GM18526 (cell line): ENCODE measurements around the gene FGF1.

ENCODE experiments used
- POLR2A ChIP-seq: IDR thresholded peaks from 3 replicates; pipeline ENCODE4 v1.6.1; 2011; ENCODE audit not compliant: insufficient read length; ENCODE audit errors: extremely low read depth

Gene FGF1

DNA sequence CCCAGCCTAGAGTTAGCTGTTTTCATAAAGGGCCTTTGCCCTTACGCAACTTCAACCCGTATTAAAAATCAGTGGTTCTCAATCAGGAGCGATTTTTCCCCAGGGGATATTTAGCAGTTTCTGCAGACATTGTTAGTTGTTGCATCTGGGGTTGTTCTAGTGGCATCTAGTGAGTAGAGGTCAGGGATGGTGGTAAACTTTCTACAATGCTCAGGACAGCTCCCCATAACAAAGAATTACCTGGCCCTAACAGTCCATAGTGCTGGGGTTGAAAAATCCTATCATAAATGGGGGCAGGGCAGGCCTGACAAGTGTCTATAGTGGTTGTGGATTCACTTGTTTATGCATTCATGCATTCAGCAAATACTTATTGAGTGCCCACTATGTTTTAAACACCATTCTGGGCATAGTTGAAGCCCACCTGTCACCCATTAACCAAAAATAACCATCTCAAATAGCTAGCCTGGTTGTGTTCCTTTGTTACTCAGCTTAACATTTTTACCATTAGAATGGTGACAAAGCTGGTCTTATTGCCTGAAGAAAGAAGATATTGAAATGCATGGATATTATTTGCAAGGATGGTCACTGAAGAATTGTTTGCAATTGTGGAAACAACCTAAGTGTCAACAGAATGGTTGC lies 15.9 kb upstream of the FGF1 start:
- TF ChIP-seq POLR2A = no peak

DNA sequence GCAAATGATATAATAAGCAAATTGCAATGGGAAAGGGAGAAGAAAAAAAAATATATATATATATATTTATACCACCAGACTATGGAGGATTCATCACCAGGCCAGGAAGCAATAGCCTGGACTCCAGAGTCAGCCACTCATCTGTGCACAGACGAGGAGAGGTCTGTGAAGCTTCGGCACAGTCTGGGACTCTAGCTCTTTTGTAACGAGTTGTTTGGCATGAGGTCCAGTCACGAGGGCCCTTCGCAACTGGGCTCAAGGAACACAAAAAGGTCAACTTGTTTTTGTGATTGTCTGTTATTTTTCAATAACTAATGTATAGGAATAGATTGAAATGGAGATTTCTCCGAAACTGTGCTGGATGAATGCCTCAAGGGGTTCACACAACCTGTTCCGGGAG lies 14.7 kb upstream of the FGF1 start:
- no peak for TF ChIP-seq POLR2A

DNA sequence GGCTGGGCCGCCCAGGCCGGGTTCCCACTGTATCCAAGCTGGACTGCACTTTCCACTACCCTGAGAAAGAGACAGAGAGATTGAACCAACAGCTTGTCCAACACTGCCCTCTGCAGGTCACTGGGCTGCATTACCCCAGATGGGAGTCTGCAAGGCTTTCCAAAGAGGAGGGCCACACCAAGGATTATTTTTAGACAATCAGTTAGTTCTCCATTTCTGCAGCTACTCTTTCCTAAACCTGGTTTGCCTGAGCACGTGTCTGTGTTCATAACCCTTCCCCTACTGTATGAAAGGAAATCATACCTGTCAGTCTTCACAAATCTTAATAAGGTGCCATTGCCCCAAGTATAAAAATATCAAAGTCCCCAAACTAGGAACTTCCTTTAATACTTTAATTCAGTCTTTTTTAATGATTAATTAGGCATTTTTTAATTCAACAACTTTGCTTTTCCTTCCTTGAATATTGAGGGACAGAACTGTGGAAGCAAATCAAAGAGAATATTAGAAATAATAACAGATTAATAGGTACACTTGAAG lies 13.4 kb upstream of the FGF1 start:
- no peak for TF ChIP-seq POLR2A

DNA sequence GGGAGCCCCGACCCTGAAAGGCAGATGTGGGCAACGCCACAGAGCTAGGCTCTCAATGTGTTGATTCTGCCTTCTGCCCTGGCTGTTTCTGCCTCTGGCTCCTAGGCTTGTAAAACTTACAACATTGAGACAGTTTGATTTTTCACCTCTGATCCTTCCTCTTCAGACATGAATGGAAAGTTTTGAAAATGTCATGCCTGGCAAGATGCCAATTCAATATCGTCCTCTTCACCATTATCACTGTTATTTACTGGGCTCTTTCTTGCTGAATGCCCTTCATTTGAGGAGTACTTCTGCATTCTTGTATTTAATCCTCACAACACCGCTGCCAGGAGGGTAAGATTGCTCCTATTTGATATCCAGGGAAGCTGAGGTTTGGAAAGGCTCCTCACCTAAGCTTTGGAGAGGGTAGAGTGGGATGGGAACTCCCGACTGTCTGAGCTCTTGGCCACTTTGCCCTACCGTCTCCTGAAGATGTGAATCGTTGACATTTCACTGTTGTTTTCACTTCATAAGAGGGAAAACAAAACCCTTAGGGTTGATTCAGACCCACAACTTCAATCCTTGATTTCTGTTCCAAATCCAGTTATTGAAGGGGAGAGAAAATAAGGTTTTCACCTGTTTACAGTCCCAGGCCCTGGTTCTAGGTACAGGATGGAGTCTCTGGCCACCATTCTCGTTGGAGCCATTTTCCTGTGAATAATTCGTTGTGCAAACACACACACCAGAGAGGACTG lies 12.7 kb upstream of the FGF1 start:
- TF ChIP-seq POLR2A = no peak

DNA sequence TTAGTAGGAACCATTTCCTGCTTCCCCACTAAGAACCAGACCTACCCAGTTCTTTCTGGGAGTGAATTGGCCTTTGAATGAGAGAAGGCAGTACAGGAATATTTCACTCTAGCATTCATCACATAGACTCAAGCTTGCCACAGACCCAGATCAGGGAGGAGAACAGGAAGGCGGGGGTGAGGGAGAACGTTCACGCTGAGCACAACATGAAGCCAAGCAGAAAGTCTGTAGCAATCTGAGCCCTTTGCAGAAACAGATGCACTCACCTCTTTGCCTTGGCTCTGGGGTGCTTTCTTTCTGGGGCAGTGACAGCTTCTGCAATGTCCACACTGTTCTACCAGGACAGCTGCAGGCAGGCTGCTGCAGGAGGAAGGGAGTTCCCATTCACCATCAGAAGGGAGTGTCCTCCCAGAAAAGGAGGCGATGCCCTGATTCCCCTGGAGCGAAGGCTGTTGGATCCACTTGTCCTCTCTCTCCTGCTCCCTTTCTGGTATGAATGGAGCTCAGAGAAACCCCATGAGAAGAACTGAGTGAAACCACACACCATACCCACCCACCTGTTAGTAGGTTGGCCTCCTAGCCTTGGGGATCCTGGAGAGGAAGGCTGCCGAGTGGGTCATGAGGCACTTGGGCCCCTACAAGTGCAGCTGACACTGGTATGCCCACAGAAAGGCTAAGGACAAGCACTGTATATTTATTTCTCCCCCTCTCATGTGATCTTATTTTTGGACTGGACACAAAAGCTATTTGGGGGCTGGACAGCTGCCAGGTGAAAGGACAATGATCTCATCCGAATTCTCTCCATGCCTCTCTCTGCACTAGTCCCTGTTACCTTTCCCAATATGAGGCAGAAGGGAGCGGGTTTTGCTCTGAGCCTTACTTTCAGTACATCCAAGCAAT lies 11.7 kb upstream of the FGF1 start:
- TF ChIP-seq POLR2A = no peak

DNA sequence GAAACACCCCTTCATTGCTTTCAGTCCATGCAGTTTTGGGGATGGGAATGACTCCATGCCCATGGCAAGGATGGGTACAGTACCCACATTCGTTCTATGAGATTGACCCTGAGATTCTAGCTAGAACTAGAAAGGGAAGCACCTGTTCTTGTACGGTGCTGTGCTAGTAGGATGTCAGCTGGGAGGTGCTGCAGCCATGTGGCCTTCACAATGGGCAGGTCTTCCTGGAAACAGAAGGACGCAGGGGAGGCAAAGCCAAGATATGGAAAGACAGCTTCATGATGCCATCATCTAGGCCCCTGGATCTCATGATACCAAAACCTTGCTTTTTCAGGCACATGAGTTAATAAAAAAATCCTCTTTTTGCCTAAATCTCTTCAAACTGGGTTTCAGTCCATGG lies 10.5 kb upstream of the FGF1 start:
- no peak for TF ChIP-seq POLR2A

DNA sequence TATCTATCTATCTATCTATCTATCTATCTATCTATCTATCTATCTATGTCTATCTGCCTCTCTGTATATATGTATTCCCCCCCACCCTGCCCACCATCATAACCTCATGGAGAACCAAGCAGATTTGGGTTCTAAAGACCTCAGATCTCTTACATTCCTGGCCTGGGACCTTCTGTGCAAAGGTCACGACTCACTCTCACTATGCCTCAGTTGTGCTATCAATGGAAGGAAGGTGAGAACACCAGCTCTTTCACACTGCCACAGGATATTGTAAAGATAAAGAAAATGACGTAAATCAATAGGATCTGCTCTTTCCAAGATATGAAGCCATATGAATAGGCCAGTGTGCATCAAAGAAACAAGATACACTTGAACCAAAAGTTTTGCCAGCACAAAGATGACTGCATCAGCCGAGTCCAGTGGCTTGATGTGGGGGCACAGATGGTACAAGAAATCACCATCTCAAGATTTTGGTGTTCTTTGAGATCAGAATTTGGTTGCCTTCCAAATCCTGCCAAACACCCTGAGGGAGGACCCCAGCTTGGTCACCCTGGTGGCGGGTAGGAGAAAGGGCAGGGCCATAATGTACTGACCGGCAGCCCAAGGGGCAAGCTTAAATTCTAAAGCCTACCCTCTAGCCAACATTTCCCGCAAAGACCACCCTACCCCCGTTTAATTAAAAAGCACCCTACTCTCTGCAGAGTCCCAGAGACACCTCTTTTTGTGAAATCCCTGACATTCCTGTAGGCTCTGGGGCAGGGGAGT lies 8.4 kb upstream of the FGF1 start:
- TF ChIP-seq POLR2A = no peak

DNA sequence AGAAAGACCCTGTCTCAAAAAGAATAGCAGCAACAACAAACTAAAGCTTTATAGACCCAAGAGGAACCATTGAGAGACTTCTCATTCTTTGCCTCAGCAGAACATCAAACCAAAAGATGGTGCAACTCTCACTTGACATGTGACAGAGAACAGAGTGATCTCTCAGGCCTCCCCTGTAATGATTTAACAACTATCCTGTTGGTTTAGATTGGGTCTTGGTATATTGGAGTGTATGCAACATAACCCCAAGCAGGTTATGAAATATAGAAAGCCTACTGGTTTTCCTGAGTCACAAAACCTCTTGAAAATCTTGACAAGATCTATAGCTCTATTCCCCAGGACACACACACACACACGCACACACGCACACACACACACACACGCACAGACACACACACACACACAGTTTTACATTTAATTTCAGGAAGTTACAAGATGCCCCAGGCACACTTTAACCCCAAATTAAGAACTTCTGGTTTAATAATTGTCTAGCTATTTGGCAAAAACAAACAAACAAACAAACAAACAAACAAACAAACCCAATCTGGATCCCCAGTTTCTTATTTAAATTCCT lies 6.5 kb upstream of the FGF1 start:
- no peak for TF ChIP-seq POLR2A

DNA sequence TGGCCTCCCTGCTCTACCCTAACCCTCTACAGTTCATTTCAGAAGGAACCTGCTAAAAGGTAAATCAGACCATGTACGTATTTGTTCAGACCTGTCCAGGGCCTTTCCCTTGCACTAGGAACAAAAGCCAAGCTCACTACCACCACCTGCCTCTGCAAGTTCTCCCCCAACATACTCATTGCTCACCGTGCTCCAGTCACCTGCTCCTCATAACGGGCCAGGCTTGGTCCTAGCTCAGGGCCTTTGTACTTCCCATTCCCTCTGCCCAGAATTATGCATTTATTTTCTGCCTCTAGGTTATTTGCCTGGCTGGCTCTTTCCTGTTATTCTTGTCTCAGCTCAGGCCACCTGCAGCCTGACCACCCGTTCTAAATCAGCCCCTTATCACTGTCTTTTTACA lies 4.8 kb upstream of the FGF1 start:
- no peak for TF ChIP-seq POLR2A

DNA sequence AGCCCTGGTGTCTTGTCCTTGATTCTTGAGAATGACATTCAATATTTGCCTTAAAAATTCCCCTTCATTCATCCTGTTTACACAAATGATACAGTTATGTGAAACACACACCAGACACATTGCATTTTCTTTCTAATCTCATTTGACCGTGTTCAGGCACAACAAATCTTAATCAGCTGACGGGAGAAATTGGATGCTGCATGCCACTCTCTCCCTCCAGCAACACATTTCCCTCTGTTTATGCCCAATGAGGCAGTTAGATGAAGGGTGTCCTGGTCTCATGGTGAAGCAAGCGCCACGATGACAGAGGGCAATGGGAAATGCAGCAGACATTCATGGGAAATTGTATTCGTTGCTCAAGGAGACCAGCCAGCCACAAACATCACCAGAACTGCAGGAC lies 3.2 kb upstream of the FGF1 start:
- no peak for TF ChIP-seq POLR2A

DNA sequence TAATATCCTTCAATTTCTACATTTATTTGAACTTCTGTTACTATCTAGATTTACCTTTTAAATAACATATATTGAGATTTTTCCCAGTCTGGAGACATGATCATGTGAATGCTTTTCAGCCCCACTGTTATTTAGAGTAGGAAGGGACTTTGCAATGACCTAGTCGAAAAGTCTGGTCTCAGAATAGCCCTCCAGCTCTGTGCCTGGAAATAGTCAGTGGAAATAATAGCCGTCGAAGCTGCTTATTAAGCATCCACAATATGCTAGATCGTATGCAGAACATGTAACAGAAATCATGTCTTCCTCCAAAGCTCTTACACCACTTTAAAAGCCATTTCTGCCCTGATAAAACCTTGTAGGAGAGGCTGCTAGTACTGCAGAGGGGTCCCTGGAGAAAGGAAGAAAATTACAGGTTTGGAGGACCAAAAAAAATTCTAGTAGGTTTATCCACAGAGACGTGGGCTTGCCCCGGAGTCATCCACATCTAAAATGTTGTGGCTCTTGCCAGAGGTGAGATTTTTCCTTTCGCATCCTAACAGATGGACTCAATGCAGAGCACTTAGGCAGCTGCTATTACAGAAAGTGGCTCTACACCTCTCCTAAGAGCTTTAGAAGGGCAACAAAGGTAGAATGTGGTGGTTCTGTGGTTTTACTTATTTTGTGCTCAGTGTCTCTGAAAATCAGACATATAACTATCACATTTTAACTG lies 2.5 kb upstream of the FGF1 start:
- TF ChIP-seq POLR2A = no peak

DNA sequence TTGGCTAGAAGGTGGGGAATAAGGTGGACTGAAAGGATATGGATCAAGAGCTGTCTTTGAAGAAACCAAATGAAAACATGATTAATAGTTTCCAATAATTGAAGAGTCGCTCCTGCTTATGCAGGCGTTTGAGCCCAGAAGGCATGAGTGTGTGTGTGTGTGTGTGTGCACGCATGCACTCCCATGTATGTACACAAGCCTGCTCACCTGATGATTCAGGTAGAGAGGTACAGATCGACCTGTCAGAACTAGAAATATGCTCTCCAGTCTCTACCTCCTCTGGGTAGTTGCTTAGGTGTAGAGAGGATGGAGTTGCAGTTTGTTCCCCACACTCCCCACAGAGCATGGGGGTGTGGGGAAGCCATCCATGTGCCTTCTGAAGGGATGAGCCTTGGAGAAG lies 1.1 kb upstream of the FGF1 start:
- TF ChIP-seq POLR2A = no peak

DNA sequence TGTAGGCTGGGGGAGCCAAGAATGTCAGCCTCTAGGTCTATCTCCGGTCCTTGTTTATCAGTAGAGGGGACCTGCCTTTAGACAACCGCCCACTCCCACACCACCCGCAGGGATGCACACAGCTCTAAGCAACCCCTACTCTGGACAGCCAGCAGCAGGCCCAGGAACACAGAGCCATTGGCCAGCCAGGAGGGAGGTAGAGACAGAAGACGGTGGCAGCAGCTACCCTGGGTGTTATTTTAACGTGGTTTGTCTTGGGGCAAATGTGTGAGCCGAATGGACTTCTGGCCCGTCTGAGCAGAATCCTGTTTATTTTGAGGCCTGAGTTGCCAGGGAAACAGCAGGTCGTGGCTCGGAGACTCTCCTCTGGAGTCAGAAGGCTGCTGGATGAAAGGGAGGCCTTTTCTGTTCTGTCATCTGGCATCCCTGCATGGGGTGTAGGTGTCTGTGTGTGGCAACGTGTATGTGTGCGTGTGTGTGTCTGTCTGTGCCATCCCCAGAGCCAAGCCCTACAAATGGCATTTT lies 382 bp upstream of the FGF1 start:
- no peak for TF ChIP-seq POLR2A
